ENCODE data around the gene GRB10.

GRCh38 chr7:50650057-50650664, 132.5 kb downstream of the GRB10 start:
- TF ChIP-seq CTCF (IDR thresholded peaks at IDR 0.05) (no peak), POLR2A (IDR thresholded peaks at IDR 0.05) (no peak)
